ENCODE results near the gene TTC19.

DNA sequence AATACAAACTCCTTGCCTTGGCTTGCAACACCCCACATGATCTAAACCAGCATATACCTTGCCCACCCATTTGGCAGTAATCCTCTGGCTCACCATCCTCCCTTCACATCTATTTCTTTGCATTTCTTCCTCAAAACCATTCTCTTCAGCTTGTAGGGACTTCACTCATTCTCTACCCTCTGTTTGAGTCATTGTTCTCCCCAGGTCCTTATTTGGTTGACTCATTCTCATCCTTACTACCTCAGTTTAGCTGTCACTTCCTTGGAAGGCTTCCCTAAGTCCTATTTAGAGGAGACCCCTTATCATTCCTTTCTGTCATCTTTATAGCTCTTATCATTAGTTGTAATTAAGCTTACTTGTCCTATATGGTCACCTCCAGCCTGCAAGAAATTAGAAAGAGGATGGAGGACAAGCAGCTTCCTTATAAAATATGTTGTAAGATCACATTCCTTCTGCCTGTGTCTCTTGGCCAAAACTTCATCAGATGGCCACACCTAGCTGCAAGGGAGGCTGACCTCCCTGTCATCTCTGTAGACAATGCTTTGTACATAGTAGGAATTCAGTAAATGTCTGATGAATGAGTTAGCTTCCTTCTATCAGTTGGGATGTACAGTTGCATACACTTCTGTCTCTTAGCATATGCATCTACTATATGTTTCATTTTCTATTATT lies 1.7 kb downstream of the TTC19 start:
- TF ChIP-seq POLR2A (IDR thresholded peaks at IDR 0.05; ENCODE audit: low read length) (no peak), GATA1 (IDR thresholded peaks at IDR 0.05; ENCODE audit: low read depth, low read length) (no peak)

All from erythroblast (primary cell).